ENCODE results near the gene RGL2. TPM values are rescaled to one million over a fixed set of nuclear protein-coding genes. Genes with fewer than 3 reads are reported as not detected.
A peak's percentile ranks its signal among the peaks of the same experiment; 100 is the strongest.

RGL2 gene
- total and polyA plus RNA-seq, 10 of the 15 experiments (the other 5 are each of a cell fraction or from before 2014, with no cell fraction given): 0.84 to 21.2 (median 6.8) TPM

- TF ChIP-seq, protein P1, sequence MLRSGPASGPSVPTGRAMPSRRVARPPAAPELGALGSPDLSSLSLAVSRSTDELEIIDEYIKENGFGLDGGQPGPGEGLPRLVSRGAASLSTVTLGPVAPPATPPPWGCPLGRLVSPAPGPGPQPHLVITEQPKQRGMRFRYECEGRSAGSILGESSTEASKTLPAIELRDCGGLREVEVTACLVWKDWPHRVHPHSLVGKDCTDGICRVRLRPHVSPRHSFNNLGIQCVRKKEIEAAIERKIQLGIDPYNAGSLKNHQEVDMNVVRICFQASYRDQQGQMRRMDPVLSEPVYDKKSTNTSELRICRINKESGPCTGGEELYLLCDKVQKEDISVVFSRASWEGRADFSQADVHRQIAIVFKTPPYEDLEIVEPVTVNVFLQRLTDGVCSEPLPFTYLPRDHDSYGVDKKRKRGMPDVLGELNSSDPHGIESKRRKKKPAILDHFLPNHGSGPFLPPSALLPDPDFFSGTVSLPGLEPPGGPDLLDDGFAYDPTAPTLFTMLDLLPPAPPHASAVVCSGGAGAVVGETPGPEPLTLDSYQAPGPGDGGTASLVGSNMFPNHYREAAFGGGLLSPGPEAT (IDR thresholded peaks at IDR 0.05; ENCODE audit: low read depth): no peak
- TF ChIP-seq JUND (IDR thresholded peaks at IDR 0.05; ENCODE audit: low read depth, low read length) (no peak), NR2C2 (IDR thresholded peaks at IDR 0.05; ENCODE audit: borderline replicate concordance, control insufficient read depth, insufficient read length, low read depth) (no peak), SP1 (IDR thresholded peaks at IDR 0.05; ENCODE audit: low read depth, low read length) (no peak)
Measured at GRCh38 chr6:33320315-33321181, 21.8 kb upstream of the RGL2 start (continued).

DNA sequence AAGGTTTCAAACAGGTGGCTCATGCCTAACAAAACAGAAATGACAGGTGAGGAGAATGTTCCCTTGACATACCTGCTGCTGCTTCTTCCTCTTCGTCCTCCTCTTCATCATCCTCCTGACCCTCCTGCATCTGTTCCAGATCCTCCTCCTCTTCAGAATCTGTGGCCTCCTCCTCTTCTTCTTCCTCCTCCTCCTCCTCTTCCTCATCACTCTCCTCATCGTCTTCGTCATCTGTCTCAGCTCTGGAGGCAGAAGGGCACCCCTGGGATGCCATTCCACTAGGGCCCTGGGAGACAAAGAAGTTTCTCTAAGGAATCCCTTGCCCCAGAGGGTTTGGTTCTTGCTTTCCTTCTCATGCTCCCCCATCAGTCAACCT lies 21.2 kb upstream of the RGL2 start:
- Histone ChIP-seq H3K9me3 (replicated peaks; ENCODE audit: control insufficient read depth, insufficient read depth, low read length) (no peaks in the 10 kb centered on the region), H2AFZ (ENCODE audit: control insufficient read depth, low read depth, low read length) (no peak overlapping the region), H4K20me1 (ENCODE audit: control insufficient read depth, insufficient read depth) (0 out of 2 replicates have a peak, but pooled peaks cover 3% of the 10 kb centered on the region), H3K9ac (ENCODE audit: control insufficient read depth, insufficient read depth, low read length) (no peak overlapping the region), H3K4me1 (ENCODE audit: control insufficient read depth, insufficient read depth, low read length) (peaks cover 32% of the 10 kb centered on the region), H3K36me3 (ENCODE audit: control insufficient read depth in 2 of 2, insufficient read depth in 2 of 2, low read length in 1 of 2) (peaks cover 12 to 16% of the 10 kb centered on the region in 2 experiments; a peak in 3 of 4 replicates), H3K4me2 (ENCODE audit: control insufficient read depth, insufficient read depth) (peak overlapping the region; percentile 51), H3K4me3 (no peak overlapping the region), H3K79me2 (ENCODE audit: control insufficient read depth, insufficient read depth, low read length) (peaks cover 36% of the 10 kb centered on the region), H3K27me3 (replicated peaks in 1 of 2; ENCODE audit: control insufficient read depth in 2 of 2, insufficient read depth in 2 of 2, low read length in 1 of 2) (no peaks in the 10 kb centered on the region), H3K27ac (ENCODE audit: control insufficient read depth, insufficient read depth) (no peak overlapping the region)
- intact Hi-C loops (cut with micrococcal nuclease; ENCODE audit: unreplicated experiment): loop anchor here (5.0 kb wide), 1 partner anchor 97 kb away; the partner anchor contains the start of gene CUTA
- ATAC-seq: no peak
- POLR2A ChIA-PET: no interaction called here
- no peak for TF ChIP-seq JUND (IDR thresholded peaks at IDR 0.05; ENCODE audit: low read depth, low read length)
- no peak for TF ChIP-seq SMARCA5 (IDR thresholded peaks at IDR 0.05)
- FAIRE-seq: no peak
- WGBS (ENCODE audit: insufficient coverage, insufficient replicate concordance, low lambda C conversion rate, missing lambda C conversion rate): 74% methylated on average over 3 of the region's 3 CpGs
- CTCF ChIA-PET: interaction anchor here (2.7 kb wide), 1 partner anchor 25 kb away, joined by 19 read pairs; no protein-coding TSS in a partner anchor
- no TSS peak for BruUV-seq (replicated peaks)
- no peak for DNase-seq (ENCODE audit: low read depth, low spot score)
- SMC1A ChIA-PET (ENCODE audit: uncharacterized antibody, unreplicated experiment): no interaction called here
- in situ Hi-C loops (cut with MboI): no loop called here
- RAD21 ChIA-PET (ENCODE audit: unreplicated experiment): no interaction called here
